Suprapubic skin (tissue), 4 donors: ENCODE measurements around the gene DCAKD.

ENCODE experiments used
- EP300 ChIP-seq: sonication (generic); formaldehyde crosslinking; IDR thresholded peaks from one replicate; pipeline ENCODE4 v1.6.1; 2017; ENCODE audit warnings: antibody characterized with exemption
- POLR2A ChIP-seq, 2 donors: fragments of 450-650 bp; IDR thresholded peaks; one replicate each; pipeline ENCODE4 v1.6.1; 2017; ENCODE audit warnings: antibody characterized with exemption in 2 of 2, mild to moderate bottlenecking in 2 of 2, moderate library complexity in 2 of 2
- POLR2AphosphoS5 ChIP-seq, 3 donors: sonication (generic); formaldehyde crosslinking; IDR thresholded peaks; one replicate each; pipeline ENCODE4 v1.6.1; 2017; ENCODE audit warnings: antibody characterized with exemption in 3 of 3
- TF ChIP-seq, protein P1 (sequence below), 2 donors: fragments of 200-600 bp in 1 of 2; fragments of 450-650 bp in 1 of 2; sonication (generic) in 1 of 2; IDR thresholded peaks; one replicate each; pipeline ENCODE4 v1.5.1; 2016 to 2019; ENCODE audit warnings: antibody characterized with exemption in 2 of 2, mild to moderate bottlenecking in 1 of 2, moderate library complexity in 1 of 2

DNA sequence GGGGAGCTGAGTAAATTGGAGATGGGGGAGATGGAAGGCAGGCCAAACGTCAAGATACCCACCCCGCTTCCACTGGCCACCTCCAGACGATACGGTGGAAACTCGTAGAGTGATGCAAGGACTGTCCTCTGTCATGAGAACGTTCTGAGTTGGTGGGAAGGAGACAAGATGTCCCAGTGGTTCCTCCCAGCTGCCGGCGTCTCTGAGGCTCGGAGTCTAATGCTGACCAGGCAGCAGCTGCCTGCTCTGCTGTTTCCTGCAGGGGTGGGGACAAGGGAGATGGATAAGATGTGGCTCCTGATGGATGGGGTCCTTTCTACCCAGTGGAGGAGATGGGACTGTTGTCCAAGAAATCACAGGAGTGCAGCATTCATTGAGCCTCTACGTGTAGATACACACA lies 55.1 kb downstream of the DCAKD start:
- TF ChIP-seq, protein P1, sequence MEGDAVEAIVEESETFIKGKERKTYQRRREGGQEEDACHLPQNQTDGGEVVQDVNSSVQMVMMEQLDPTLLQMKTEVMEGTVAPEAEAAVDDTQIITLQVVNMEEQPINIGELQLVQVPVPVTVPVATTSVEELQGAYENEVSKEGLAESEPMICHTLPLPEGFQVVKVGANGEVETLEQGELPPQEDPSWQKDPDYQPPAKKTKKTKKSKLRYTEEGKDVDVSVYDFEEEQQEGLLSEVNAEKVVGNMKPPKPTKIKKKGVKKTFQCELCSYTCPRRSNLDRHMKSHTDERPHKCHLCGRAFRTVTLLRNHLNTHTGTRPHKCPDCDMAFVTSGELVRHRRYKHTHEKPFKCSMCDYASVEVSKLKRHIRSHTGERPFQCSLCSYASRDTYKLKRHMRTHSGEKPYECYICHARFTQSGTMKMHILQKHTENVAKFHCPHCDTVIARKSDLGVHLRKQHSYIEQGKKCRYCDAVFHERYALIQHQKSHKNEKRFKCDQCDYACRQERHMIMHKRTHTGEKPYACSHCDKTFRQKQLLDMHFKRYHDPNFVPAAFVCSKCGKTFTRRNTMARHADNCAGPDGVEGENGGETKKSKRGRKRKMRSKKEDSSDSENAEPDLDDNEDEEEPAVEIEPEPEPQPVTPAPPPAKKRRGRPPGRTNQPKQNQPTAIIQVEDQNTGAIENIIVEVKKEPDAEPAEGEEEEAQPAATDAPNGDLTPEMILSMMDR (IDR thresholded peaks at IDR 0.05): no peak
- TF ChIP-seq POLR2A (IDR thresholded peaks at IDR 0.05): no peak
- TF ChIP-seq EP300: no peak
- TF ChIP-seq POLR2AphosphoS5 (IDR thresholded peaks at IDR 0.05): no peak
